HG03103 (cell line): ENCODE data around the gene SYCE3.
"Not testable (repeated sequence)": the region's sequence is repeated elsewhere in the genome, so short reads cannot be mapped to it uniquely, and the experiment has no call there.

Source experiments
- ATAC-seq: cut with Tn5 transposase; IDR thresholded peaks from one replicate; pipeline ENCODE4 v1.9.1; 2021; ENCODE audit warnings: low read depth; ENCODE audit not compliant: unreplicated experiment

SYCE3 gene

DNA sequence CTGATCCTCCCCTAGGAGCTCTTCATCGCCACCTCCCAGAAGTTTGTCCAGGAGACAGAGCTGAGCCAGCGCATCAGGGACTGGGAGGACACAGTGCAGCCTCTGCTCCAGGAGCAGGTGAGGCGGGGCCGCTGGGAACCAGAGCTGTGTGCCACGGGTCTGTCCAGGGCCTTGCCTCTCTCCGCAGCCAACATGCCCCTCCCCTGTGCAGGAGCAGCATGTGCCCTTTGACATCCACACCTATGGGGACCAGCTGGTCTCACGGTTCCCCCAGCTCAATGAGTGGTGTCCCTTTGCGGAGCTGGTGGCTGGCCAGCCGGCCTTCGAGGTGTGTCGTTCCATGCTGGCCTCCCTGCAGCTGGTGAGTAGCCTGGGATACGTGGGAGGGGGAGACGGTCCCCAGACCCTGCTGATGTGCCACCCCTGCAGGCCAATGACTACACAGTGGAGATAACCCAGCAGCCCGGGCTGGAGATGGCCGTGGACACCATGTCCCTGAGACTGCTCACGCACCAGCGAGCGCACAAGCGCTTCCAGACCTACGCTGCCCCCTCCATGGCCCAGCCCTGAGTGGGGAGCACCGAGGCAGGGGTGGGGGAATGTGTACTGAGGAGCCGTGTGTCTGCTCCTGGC, 39.8 kb downstream of the SYCE3 start:
- ATAC-seq = no peak

DNA sequence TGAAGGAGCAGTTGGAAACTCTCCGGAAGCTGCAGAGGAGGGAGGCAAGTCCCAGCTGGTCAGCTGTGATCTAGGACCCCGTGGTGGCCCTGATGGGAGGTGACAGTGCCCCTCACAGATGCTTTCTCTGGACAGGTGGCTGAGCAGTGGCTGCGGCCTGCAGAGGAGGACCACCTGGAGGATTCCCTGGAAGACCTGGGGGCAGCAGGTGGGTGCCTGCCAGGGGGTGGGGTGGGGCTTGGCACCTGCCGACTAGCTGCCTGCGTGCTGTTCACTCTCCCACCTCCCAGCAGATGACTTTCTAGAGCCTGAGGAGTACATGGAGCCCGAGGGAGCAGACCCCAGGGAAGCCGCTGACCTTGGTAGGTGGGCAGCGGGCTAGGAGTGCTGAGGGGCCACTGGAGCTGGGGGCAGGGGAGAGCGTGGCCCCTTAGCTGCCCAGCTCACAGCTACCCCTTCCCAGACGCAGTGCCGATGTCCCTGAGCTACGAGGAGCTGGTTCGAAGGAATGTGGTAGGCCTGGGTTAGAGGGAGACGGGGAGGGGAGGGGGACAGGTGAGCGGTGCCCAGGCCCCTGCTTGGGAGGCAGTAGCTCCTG, 40.4 kb downstream of the SYCE3 start:
- ATAC-seq = no peak

DNA sequence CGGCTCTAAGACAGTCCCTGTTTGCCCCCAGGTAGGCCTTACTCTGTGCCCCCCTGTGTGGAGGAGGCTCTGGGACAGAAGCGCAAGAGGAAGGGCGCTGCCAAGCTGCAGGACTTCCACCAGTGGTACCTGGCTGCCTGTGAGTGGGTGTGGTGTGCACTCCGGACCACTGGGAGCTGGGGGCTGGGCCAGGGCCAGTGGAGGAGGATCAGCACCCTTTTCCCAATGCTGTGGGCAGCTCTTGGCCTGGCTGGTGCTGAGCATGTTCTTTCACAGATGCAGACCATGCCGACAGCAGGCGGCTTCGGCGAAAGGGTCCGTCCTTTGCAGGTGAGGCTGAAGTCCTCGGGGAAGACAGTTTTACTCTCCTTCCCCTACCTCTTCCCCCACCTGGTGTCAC, 41.0 kb downstream of the SYCE3 start:
- ATAC-seq = no peak

DNA sequence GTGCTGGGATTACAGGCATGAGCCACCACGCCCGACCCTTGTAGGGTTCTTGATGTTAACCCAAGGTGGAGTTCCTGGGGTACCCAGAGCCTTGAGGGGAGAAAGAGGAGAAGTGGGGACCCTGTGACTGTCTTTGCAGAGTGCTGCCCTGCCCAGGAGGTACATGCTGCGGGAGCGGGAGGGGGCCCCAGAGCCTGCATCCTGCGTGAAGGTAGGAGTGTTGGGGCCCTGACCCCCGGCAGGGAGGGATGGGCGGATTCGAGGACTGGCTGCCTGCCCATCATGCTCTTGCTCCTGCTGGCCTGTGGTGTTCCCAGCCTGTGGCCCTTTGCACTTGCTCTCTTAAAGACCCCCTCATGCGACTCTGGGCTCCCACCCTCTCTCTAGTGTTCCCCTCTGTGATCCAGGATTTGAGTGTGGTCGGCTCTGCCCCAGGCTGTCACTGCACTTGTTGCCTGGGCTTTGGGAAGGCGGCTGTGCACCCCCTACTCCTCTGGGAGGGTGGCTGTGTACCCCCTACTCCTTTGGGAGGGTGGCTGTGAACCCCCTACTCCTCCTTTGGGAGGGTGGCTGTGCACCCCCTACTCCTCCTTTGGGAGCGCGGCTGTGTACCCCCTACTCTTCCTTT, 41.8 kb downstream of the SYCE3 start:
- ATAC-seq = no peak

DNA sequence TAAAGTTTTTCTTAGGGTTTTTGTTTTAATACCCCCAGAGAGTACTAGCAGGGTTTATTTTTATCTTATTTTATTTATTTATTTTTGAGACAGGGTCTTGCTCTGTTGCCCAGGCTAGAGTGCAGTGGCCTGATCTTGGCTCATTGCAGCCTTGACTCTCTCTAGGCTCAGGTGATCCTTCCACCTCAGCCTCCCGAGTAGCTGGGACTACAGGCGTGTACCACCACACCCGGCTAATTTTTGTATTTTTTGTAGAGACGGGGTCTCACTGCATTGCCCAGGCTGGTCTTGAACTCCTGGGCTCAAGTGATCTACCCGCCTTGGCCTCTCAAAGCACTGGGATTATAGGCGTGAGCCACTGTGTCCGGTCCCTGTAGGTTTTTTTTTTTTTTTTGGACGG, 42.5 kb downstream of the SYCE3 start:
- ATAC-seq = not testable (repeated sequence)

DNA sequence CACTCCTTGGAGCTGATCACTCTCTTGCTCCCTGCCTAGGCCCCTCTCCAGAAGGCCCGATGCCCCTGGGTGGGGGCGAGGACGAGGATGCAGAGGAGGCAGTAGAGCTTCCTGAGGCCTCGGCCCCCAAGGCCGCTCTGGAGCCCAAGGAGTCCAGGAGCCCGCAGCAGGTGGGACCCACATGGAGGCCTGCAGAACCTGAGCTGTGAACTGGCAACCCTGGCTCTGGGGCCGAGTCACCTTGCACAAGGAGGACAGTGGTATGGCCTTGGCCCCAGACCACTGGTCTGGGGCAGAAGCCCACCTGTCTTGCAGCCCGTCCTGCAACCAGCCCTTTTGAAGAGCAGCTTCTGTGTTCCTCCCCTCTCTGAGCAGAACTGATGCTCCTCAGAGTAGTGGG, 43.6 kb downstream of the SYCE3 start:
- ATAC-seq = no peak

DNA sequence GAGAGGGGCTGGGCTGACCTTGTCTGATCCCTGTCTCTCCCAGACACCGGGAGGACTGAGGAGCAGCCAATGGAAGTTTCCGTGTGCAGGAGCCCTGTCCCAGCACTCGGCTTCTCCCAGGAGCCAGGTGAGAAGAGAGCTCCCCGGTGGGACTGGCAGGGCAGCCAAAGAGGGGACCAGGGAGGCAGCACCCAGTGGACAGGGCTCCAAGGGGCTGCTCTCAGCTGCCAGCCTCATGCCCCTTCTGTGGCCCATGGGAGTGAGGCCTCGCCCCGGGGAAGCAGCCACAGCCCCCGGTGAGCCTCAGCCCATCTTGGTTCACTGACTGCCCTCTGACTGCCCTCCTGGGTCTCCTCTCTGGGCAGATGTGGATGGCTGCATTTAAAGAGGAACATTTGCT, 44.1 kb downstream of the SYCE3 start:
- ATAC-seq = no peak

DNA sequence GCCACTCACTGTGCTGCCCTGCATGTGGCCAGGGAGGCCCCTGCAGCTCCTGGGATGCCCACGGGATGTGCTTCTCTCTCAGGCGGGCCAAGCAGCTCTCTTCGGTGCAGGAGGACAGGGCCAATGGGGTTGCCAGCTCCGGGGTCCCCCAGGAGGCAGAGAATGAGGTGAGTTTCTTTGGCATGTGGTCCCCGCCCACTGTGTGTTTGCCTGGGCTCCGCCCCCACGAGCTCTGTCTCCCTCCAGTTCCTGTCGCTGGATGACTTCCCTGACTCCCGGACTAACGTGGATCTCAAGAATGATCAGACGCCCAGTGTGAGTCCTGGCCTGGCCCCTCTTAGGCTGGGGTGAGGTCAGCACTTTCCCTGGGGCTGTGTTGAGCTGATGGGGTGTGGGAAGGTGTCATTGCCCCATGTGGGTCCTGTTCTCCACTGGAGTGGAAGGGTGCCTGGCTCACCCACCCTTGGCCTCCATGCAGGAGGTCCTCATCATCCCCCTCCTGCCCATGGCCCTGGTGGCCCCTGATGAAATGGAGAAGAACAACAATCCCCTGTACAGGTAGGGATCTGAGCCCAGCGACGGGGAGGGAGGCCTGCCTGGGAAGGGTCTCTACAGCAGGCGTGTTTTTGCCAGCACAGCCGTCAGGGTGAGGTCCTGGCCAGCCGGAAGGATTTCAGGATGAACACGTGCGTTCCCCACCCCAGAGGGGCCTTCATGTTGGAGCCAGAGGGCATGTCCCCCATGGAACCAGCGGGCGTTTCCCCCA, 45.0 kb downstream of the SYCE3 start:
- ATAC-seq = no peak

DNA sequence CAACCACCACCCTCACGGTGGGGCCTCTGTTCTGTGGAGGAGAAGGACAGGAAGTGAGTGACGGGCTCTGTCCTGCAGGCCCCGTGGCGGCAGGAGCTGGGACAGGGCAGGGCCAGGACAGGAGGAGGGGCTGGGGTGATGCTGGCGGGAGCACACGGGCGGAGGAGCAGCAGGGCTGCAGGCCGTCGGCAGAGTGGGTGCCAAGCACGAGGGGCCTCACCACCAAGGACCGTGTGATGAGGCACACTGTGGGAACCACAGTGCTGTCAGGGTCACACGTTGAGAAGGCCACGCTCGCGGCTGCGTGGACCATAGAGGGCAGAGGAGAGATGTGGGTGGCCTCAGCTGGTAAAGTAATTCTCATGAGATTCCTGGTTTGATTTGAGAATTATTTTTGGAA, 45.8 kb downstream of the SYCE3 start:
- ATAC-seq = no peak

DNA sequence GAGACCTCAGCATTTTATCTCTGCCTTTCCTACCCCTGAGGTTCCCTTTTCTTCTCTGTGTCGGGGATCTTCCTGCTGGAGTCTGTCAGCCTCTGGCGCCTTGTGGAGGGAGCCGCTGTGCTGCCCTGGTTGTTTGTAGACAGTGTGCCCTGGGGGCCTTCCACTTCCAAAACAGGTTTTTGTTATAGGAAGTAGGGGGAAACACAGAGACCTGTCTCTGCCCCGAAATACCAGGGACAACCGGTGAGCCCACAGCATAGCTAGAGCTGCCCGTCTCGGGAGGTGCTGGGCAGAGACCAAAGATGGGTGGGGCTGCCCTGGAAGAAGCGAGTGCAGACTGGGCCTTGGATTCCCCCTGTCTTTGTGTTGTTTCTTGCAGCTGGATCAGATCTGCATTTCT, 46.7 kb downstream of the SYCE3 start:
- ATAC-seq = no peak

DNA sequence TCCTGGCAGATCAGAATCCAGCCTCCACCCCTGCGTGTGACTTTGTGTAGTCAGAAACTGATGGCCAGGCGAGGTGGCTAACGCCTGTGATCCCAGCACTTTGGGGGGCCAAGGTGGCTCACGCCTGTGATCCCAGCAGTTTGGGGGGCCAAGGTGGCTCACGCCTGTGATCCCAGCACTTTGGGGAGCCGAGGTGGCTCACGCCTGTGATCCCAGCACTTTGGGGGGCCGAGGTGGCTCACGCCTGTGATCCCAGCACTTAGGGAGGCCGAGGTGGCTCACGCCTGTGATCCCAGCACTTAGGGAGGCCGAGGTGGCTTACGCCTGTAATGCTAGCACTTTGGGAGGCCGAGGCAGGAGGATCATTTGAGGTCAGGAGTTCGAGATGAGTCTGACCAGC, 49.5 kb downstream of the SYCE3 start:
- ATAC-seq = no peak

DNA sequence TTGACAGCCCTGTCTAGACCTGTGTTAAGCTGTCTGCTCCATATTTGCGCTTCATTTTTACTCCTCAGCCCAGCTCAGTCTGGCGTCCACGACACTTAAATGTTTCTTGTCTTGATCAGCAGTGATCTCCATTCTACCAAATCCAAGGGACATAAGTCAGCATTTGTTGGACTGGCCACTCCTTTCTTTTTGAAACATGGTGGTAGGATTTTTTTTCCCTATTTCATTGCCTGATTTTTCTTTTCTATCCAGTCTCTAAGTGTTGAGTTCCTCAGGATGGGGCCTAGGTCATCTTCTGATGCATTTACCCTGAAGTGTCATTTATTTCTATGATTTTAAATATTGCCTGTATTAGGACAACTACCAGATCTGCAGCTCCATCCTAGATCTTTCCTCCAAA, 53.8 kb downstream of the SYCE3 start:
- ATAC-seq = no peak

DNA sequence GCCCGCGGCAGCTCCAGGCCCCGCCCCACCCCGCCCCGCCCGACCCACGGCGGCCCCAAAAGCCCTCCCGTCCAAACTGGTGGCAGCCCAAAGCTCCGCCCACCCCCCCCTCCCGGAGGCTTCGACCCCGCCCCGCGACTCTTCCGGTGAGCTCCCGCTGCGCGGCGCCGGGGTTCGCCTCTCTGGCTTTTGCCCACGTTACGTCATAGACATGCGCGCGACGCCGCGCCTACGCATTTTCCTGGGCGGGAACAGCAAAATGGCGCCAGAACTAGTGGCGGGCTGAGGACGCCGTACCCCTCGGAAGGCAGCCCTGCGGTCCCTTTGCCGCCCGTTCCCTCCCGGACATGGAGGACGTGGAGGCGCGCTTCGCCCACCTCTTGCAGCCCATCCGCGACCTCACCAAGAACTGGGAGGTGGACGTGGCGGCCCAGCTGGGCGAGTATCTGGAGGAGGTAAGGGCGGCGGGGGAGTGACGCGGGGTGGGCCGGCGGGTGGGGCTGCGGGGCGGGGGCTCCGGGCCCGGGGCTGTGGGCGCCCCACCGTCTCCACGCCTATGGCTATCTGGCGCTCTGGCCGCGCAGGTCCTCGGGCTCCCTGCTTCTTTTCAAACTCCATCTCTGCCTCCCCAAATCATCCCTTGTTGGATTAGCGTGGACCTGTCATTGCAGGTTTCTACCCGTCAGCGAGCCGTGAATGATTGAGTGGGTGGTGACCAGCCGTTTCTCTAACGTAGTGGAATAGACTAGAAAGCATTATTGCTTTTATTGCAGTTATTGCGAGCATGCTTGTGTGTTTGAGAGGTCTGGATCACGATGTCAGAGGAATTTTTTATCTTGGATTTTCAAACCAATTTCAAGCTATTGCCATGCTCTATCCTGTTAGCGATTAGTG, 54.5 kb downstream of the SYCE3 start, which contains the start of gene NCAPH2:
Gene NCAPH2, plus strand, starts transcription at position 234 of the 894 bp plus-strand sequence. Its CDS starts 114 bp downstream, at position 348.
- ATAC-seq = peak; percentile 63

DNA sequence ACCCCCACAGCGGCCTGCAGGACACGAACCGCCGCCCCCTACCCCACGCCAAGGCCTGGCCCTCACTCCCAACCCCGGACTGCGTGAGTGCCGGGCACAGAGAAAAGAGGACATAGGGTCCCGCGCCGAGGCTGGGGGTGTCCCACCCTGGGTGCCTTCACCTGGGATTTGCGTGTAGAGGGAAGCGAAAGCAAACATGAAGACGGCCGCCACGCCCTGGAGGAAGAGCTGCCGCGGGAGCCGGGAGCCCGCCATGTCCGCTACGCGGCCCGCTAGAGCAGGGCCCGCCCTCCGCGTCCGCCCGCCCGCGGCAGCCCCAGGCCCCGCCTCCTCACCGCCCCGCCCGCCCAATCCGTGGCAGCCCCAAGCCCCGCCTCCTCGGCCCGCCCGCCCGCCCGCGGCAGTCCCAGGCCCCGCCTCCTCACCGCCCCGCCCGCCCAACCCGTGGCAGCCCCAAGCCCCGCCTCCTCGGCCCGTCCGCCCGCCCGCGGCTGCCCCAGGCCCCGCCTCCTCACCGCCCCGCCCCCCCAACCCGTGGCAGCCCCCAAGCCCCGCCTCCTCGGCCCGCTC, 55.2 kb downstream of the SYCE3 start, which contains the start of gene LMF2:
Gene LMF2, minus strand, starts transcription at position 282 of the 570 bp plus-strand sequence. Its CDS starts 27 bp downstream, at position 255.
- peak; percentile 45 for ATAC-seq

DNA sequence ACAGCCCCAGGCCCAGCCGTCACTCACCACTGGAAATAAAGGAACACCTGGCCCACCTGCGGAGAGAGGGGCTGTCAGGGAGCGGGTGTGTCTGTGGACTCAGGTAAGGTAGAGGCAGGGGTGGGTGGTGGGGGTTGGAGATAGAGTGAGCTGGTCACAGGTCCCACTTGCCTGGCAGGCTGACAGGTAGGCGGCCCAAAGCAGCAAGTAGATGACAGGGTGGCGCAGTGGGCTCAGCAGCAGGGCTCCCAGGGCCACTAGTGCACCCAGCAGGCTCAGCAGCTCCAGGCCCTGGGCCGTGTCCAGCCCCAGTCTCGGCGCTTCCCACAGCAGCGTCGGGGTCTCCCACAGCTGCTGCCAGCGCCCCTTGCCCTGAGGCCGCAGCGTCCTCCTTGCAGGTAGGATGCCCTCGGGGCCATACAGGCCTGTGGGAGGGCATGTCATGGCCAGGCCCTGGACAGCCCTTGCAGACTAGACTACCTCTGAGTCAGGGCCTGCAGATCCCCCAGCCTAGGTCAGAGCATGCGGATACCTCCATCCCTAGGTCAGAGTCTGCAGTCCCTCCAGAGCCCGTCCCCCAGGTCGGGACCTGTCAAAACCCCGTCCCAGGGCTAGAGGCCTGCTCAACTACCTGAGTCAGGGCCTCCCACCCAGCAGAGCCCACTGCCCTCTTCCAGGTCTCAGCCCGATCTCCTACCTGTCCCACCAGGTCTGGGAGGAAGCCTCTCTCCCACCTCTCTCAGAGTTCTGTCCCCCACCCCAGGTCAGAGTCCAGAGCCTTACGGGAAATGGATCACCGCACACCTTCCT, 55.9 kb downstream of the SYCE3 start:
- no peak for ATAC-seq

DNA sequence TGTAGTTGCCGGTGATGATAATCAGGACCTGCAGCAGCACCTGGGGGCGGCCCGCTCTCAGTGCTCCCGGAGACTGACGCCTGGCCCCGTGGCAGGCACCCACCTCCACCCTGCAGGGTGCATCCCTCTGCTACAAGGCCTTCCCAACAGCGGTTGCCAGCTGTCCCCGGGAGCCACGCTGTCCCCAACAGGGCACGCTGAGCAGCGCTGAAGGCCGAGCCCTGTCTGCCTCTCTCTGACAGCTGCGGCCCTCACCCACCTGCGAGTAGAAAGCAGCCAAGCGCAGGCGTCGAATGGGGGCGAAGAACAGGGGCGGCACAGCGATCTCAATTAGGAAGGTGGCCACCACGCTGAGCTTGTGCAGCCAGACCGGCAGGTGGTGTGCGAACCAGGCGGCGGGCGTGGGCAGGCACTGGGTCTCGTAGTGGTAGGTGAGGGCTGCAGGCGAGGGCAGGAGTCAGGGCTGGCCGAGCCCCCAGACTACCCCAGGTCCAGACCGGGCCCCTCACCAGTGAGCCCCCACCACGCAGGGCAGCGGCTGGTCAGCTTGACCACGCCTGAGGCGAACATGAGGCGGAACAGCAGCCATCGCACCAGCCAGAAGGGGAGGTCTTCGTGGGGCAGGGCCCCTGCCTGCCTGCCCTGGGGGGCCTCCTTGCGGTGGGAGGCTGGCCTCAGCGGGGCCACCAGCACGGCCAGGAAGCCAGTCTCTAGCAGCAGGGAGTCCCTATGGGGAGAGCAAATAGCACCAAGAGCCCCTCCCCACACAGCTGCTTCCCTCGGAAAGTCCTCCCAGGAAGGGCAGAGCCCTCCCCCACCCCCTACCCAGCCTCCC, 56.7 kb downstream of the SYCE3 start:
- ATAC-seq = no peak

DNA sequence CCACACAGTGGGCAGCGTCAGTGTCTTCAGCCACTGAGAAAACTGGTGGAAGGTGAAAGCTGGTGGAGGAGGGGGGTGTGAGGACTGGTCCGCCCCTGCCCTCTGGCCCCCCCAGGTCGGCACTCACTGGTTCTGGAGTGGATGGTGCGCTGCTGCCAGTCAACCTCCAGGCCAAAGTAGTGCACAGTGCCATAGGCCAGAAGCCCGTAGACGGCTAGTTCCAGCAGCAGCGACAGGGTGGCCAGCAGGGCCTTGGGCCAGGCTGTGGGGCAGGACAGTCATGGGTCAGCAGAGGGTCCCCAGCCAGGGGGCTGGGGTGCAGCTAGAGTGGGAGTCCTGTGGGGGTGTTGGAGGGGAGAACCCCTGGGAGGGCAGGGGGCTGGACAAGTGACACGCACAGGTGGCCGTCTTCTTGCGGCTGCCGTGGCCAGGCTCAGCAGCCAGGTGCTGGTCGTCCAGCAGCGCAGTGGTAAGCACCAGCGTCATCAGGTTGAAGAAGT, 57.4 kb downstream of the SYCE3 start:
- no peak for ATAC-seq
